BE2C (cell line): ENCODE data around the gene RBM4B.

Source experiments
- DNase-seq: peaks from one replicate; pipeline ENCODE4 v3.0.0-alpha.2; 2020
- H3K27me3 ChIP-seq: fragments of 250-450 bp; sonication (Bioruptor Pico); 2 replicates; pipeline ENCODE4 v1.5.1; 2020; ENCODE audit warnings: mild to moderate bottlenecking
- H3K36me3 ChIP-seq: fragments of 250-450 bp; sonication (Bioruptor Pico); 2 replicates; pipeline ENCODE4 v1.5.1; 2020; ENCODE audit warnings: mild to moderate bottlenecking
- H3K4me1 ChIP-seq: fragments of 250-450 bp; sonication (Bioruptor Pico); 2 replicates; pipeline ENCODE4 v1.5.1; 2020
- H3K4me3 ChIP-seq: 2 replicates; pipeline ENCODE4 v1.5.1; 2011; ENCODE audit warnings: low read depth, low read length
- H3K9me3 ChIP-seq: fragments of 250-450 bp; sonication (Bioruptor Pico); 2 replicates; pipeline ENCODE4 v1.5.1; 2020
- TF ChIP-seq, protein P1 (sequence below): IDR thresholded peaks from 2 replicates; pipeline ENCODE4 v1.5.1; 2012; ENCODE audit warnings: mild to moderate bottlenecking, low read depth, low read length

RBM4B gene

DNA sequence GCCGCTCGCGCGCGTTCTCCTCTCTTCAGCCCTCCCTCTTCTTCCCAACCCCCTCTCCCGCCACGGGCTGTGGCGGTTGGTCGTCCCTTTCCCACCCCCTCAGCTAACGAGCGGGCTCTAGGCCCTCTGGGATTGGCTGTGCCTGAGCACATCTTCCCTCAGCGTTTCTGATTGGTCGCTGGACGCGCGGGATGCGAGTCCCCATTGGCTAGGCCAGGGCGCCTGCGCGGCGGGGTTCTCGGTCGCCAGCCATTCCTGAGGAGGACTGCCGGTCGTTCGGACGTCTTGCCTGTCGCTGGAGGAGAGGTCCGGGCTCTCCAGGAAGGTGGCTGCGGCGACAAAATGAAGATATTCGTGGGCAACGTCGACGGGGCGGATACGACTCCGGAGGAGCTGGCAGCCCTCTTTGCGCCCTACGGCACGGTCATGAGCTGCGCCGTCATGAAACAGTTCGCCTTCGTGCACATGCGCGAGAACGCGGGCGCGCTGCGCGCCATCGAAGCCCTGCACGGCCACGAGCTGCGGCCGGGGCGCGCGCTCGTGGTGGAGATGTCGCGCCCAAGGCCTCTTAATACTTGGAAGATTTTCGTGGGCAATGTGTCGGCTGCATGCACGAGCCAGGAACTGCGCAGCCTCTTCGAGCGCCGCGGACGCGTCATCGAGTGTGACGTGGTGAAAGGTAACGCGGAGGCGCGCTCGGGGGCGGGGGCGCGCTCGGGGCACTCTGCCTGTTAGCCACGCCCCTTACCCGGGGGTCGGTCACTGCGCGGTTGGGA is 61.1 kb downstream of the RBM4B start, which contains the start of gene RBM14:
Gene RBM14, plus strand, starts transcription at position 252 of the 776 bp plus-strand sequence. Its CDS starts 91 bp downstream, at position 343.
- Histone ChIP-seq H3K36me3 (peaks cover 35% of the 10 kb centered on the region), H3K4me3 (peak within 1 kb of the TSS; percentile 88), H3K4me1 (no peaks in the 10 kb centered on the region), H3K9me3 (no peaks in the 10 kb centered on the region), H3K27me3 (no peaks in the 10 kb centered on the region)
- TF ChIP-seq, protein P1, sequence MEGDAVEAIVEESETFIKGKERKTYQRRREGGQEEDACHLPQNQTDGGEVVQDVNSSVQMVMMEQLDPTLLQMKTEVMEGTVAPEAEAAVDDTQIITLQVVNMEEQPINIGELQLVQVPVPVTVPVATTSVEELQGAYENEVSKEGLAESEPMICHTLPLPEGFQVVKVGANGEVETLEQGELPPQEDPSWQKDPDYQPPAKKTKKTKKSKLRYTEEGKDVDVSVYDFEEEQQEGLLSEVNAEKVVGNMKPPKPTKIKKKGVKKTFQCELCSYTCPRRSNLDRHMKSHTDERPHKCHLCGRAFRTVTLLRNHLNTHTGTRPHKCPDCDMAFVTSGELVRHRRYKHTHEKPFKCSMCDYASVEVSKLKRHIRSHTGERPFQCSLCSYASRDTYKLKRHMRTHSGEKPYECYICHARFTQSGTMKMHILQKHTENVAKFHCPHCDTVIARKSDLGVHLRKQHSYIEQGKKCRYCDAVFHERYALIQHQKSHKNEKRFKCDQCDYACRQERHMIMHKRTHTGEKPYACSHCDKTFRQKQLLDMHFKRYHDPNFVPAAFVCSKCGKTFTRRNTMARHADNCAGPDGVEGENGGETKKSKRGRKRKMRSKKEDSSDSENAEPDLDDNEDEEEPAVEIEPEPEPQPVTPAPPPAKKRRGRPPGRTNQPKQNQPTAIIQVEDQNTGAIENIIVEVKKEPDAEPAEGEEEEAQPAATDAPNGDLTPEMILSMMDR, result no peak
- peak; percentile 100 for DNase-seq
